GM21447 (cell line): ENCODE results near the gene FECH.
"Not testable (repeated sequence)": the region's sequence is repeated elsewhere in the genome, so short reads cannot be mapped to it uniquely, and the experiment has no call there.

Experiments
- ATAC-seq: cut with Tn5 transposase; IDR thresholded peaks from one replicate; pipeline ENCODE4 v1.9.1; 2021; ENCODE audit not compliant: unreplicated experiment

FECH gene

GRCh38 chr18:57533006-57533867, 53.3 kb downstream of the FECH start:
- no peak for ATAC-seq

GRCh38 chr18:57529151-57529550, 57.4 kb downstream of the FECH start:
- ATAC-seq = no peak

GRCh38 chr18:57527556-57528229, 58.8 kb downstream of the FECH start:
- ATAC-seq = no peak

- ATAC-seq = no peak
These were observed 63.1 kb downstream of the FECH start for GRCh38 chr18:57523171-57523956.

- not testable (repeated sequence) for ATAC-seq
These were observed 64.2 kb downstream of the FECH start for GRCh38 chr18:57522348-57522747.

- ATAC-seq = no peak
These were observed 66.7 kb downstream of the FECH start for GRCh38 chr18:57519668-57520424.

- no peak for ATAC-seq
These were observed 68.0 kb downstream of the FECH start for GRCh38 chr18:57518533-57518932.

- no peak for ATAC-seq
These were observed 70.4 kb downstream of the FECH start for GRCh38 chr18:57516056-57516455.

- ATAC-seq = no peak
These were observed 81.3 kb downstream of the FECH start for GRCh38 chr18:57505231-57505630.

- no peak for ATAC-seq
These were observed 83.9 kb downstream of the FECH start for GRCh38 chr18:57502624-57503023.

- no peak for ATAC-seq
These were observed 87.7 kb downstream of the FECH start for GRCh38 chr18:57498682-57499256.
